Measurements from ENCODE around the gene MTOR. TPM values are rescaled to one million over a fixed set of nuclear protein-coding genes. Genes with fewer than 3 reads are reported as not detected.
"Not testable (repeated sequence)": the region's sequence is repeated elsewhere in the genome, so short reads cannot be mapped to it uniquely, and the experiment has no call there.

The MTOR gene
- total RNA-seq, 1 donor from 2014 or later, result 23.6 TPM

- no peaks in the 10 kb centered on the region for H3K36me3 ChIP-seq
- DNase-seq (ENCODE audit: extremely low spot score in 2 of 2), result no peak
- intact Hi-C loops (cut with DNase I), result no loop called here
- H3K27me3 ChIP-seq, result no peaks in the 10 kb centered on the region
- no peak overlapping the region for H3K27ac ChIP-seq
- no peaks in the 10 kb centered on the region for H3K9me3 ChIP-seq
- TF ChIP-seq POLR2AphosphoS5 (IDR thresholded peaks at IDR 0.05; ENCODE audit: insufficient read depth in 1 of 2, low read depth in 1 of 2), result no peak
- no peak for TF ChIP-seq POLR2A (IDR thresholded peaks at IDR 0.05)
- no peak for TF ChIP-seq CTCF (IDR thresholded peaks at IDR 0.05)
- no peaks in the 10 kb centered on the region for H3K4me1 ChIP-seq
- H3K4me3 ChIP-seq, result no peak overlapping the region
These were observed 40.0 kb upstream of the MTOR start for GRCh38 chr1:11302366-11302765.

GRCh38 chr1:11301601-11302000 is 39.2 kb upstream of the MTOR start:
- DNase-seq (ENCODE audit: extremely low spot score in 2 of 2), result no peak

GRCh38 chr1:11299225-11299574 is 36.8 kb upstream of the MTOR start:
- H3K27ac ChIP-seq, result no peak overlapping the region
- H3K36me3 ChIP-seq, result peaks cover 0 to 11% of the 10 kb centered on the region in 2 donors
- intact Hi-C loops (cut with DNase I), result no loop called here
- H3K9me3 ChIP-seq, result no peaks in the 10 kb centered on the region
- H3K4me1 ChIP-seq, result no peaks in the 10 kb centered on the region
- no peak for DNase-seq (ENCODE audit: extremely low spot score in 2 of 2)
- no peaks in the 10 kb centered on the region for H3K27me3 ChIP-seq
- H3K4me3 ChIP-seq, result no peak overlapping the region
- TF ChIP-seq POLR2AphosphoS5 (IDR thresholded peaks at IDR 0.05; ENCODE audit: insufficient read depth in 1 of 2, low read depth in 1 of 2), result no peak
- no peak for TF ChIP-seq POLR2A (IDR thresholded peaks at IDR 0.05)
- TF ChIP-seq CTCF (IDR thresholded peaks at IDR 0.05), result no peak

More at GRCh38 chr1:11301601-11302000, 39.2 kb upstream of the MTOR start:
- Histone ChIP-seq H3K4me3 (no peak overlapping the region), H3K27me3 (no peaks in the 10 kb centered on the region), H3K27ac (no peak overlapping the region), H3K9me3 (no peaks in the 10 kb centered on the region), H3K4me1 (no peaks in the 10 kb centered on the region), H3K36me3 (no peaks in the 10 kb centered on the region)
- intact Hi-C loops (cut with DNase I), result no loop called here
- TF ChIP-seq POLR2A (IDR thresholded peaks at IDR 0.05) (no peak), CTCF (IDR thresholded peaks at IDR 0.05) (no peak), POLR2AphosphoS5 (IDR thresholded peaks at IDR 0.05; ENCODE audit: insufficient read depth in 1 of 2, low read depth in 1 of 2) (no peak)

- no peaks in the 10 kb centered on the region for H3K9me3 ChIP-seq
- H3K36me3 ChIP-seq, result peaks cover 0 to 11% of the 10 kb centered on the region in 2 donors
- no peak for TF ChIP-seq CTCF (IDR thresholded peaks at IDR 0.05)
- TF ChIP-seq POLR2A (IDR thresholded peaks at IDR 0.05), result no peak
- no peak for TF ChIP-seq POLR2AphosphoS5 (IDR thresholded peaks at IDR 0.05; ENCODE audit: insufficient read depth in 1 of 2, low read depth in 1 of 2)
- no peaks in the 10 kb centered on the region for H3K27me3 ChIP-seq
- intact Hi-C loops (cut with DNase I), result no loop called here
- no peak overlapping the region for H3K27ac ChIP-seq
- H3K4me1 ChIP-seq, result no peaks in the 10 kb centered on the region
- H3K4me3 ChIP-seq, result no peak overlapping the region
- DNase-seq (ENCODE audit: extremely low spot score in 2 of 2), result no peak
These were observed 36.3 kb upstream of the MTOR start for GRCh38 chr1:11298390-11299224.

GRCh38 chr1:11297774-11298173 is 35.4 kb upstream of the MTOR start:
- H3K27me3 ChIP-seq; intact Hi-C loops (cut with DNase I); H3K4me1 ChIP-seq; H3K27ac ChIP-seq; H3K9me3 ChIP-seq; DNase-seq (ENCODE audit: extremely low spot score in 2 of 2); H3K4me3 ChIP-seq: not testable (repeated sequence)
- H3K36me3 ChIP-seq, result peaks cover 0 to 11% of the 10 kb centered on the region in 2 donors

All from vagina (tissue), 2 donors.